ENCODE data around the gene SPRYD3.

The SPRYD3 gene

GRCh38 chr12:53047221-53048032, 31.8 kb downstream of the SPRYD3 start (continued):
- TF ChIP-seq, protein P1, sequence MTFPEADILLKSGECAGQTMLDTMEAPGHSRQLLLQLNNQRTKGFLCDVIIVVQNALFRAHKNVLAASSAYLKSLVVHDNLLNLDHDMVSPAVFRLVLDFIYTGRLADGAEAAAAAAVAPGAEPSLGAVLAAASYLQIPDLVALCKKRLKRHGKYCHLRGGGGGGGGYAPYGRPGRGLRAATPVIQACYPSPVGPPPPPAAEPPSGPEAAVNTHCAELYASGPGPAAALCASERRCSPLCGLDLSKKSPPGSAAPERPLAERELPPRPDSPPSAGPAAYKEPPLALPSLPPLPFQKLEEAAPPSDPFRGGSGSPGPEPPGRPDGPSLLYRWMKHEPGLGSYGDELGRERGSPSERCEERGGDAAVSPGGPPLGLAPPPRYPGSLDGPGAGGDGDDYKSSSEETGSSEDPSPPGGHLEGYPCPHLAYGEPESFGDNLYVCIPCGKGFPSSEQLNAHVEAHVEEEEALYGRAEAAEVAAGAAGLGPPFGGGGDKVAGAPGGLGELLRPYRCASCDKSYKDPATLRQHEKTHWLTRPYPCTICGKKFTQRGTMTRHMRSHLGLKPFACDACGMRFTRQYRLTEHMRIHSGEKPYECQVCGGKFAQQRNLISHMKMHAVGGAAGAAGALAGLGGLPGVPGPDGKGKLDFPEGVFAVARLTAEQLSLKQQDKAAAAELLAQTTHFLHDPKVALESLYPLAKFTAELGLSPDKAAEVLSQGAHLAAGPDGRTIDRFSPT (tag by site-specific recombination; IDR thresholded peaks at IDR 0.05): peak; percentile 45; the same call in 1 of the 2 replicates
- TF ChIP-seq ZNF433 (tag by site-specific recombination; IDR thresholded peaks at IDR 0.05; ENCODE audit: low read depth) (no peak), SP7 (tag by site-specific recombination; IDR thresholded peaks at IDR 0.05) (0 out of 2 replicates have a peak, but pooled peaks have one; percentile 15), KLF7 (tag by site-specific recombination; IDR thresholded peaks at IDR 0.05; ENCODE audit: borderline replicate concordance) (0 out of 2 replicates have a peak, but pooled peaks have one; percentile 61), EGR2 (tag by site-specific recombination; IDR thresholded peaks at IDR 0.05; ENCODE audit: low read depth) (peak; percentile 71), ZNF48 (tag by site-specific recombination; IDR thresholded peaks at IDR 0.05) (no peak), HOXC10 (CRISPR knock-in tag; IDR thresholded peaks at IDR 0.05) (no peak), ZBTB26 (tag by site-specific recombination; optimal IDR thresholded peaks at IDR 0.05) (peak; percentile 44), ZNF366 (tag by site-specific recombination; conservative IDR thresholded peaks at IDR 0.05) (peak; percentile 58), ZNF223 (tag by site-specific recombination; IDR thresholded peaks at IDR 0.05) (no peak), KLF1 (tag by site-specific recombination; IDR thresholded peaks at IDR 0.05) (peak; percentile 75), ZNF121 (tag by site-specific recombination; IDR thresholded peaks at IDR 0.05) (no peak), ZNF610 (tag by site-specific recombination; IDR thresholded peaks at IDR 0.05; ENCODE audit: borderline replicate concordance) (no peak), ZNF76 (tag by site-specific recombination; IDR thresholded peaks at IDR 0.05; ENCODE audit: borderline replicate concordance, low read depth) (peak; percentile 54; the same call in 1 of the 2 replicates)
- TF ChIP-seq, protein P2, sequence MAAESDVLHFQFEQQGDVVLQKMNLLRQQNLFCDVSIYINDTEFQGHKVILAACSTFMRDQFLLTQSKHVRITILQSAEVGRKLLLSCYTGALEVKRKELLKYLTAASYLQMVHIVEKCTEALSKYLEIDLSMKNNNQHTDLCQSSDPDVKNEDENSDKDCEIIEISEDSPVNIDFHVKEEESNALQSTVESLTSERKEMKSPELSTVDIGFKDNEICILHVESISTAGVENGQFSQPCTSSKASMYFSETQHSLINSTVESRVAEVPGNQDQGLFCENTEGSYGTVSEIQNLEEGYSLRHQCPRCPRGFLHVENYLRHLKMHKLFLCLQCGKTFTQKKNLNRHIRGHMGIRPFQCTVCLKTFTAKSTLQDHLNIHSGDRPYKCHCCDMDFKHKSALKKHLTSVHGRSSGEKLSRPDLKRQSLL (tag by site-specific recombination; IDR thresholded peaks at IDR 0.05): no peak

DNA sequence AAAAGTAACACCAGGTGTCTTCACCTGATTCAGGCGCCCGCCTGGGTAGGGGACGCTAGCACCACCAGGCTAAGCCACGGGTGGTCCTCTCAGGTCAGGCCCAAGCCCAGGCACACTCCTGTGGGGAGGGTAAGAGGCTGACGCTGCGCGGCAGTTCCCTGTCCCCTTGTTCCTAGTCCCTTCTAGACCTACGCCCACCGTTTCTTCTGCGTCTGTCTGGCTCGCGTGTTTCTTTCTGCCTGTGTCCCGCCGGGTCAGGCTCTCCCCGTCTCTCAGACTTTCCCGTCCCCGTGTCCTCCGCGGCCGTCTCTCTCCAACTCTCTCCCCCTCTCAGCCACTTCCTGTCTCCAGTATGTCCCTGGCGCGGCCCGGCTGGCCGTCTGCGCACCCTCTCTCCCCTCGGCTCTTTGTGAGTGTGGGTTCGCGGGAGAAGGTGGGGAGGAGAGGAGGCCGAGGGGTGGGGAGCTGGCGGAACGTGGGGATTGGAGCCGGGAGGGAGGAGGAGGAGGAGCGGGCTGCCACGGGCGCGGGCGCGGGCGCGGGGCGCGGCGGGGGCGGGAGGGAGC, 32.5 kb downstream of the SPRYD3 start:
- Histone ChIP-seq H3K4me3 (ENCODE audit: low read depth, low read length) (peak overlapping the region; percentile 65), H3K27ac (ENCODE audit: extremely low read depth, low read depth, low read length) (peak overlapping the region; percentile 84), H3K9me3 (ENCODE audit: control insufficient read depth, insufficient read depth, low read depth, low read length) (no peaks in the 10 kb centered on the region), H3K36me3 (ENCODE audit: control insufficient read depth in 2 of 2, insufficient read depth in 1 of 2, low read length in 2 of 2) (peaks cover 0 to 9% of the 10 kb centered on the region in 2 experiments; a peak in 1 of 3 replicates), H3K4me1 (ENCODE audit: control insufficient read depth, insufficient read depth, low read length) (peaks cover 29% of the 10 kb centered on the region)
- CTCF ChIA-PET: interaction anchor here (0.6 to 2.4 kb wide), 10 partner anchors 8 to 783 kb away, joined by 3 to 16 read pairs (median 4); no protein-coding TSS in a partner anchor
- POLR2A ChIA-PET: interaction anchor here (0.7 to 1.6 kb wide), 7 partner anchors 8 to 101 kb away, joined by 3 to 4 read pairs (median 4); partner anchors contain the start of gene SPRYD3
- TF ChIP-seq ZSCAN5A (tag by site-specific recombination; IDR thresholded peaks at IDR 0.05) (peak; percentile 45; the same call in 1 of the 2 replicates), ZNF10 (tag by site-specific recombination; IDR thresholded peaks at IDR 0.05) (peak; percentile 83; the same call in 1 of the 2 replicates), YY2 (tag by site-specific recombination; IDR thresholded peaks at IDR 0.05) (no peak), ZNF335 (tag by site-specific recombination; conservative IDR thresholded peaks at IDR 0.05) (peak; percentile 96), ZNF510 (tag by site-specific recombination; IDR thresholded peaks at IDR 0.05; ENCODE audit: insufficient replicate concordance) (no peak), ZBTB44 (tag by site-specific recombination; IDR thresholded peaks at IDR 0.05) (no peak), ZIC2 (tag by site-specific recombination; IDR thresholded peaks at IDR 0.05) (peak; percentile 87), ZSCAN23 (tag by site-specific recombination; IDR thresholded peaks at IDR 0.05) (no peak), ZNF692 (tag by site-specific recombination; IDR thresholded peaks at IDR 0.05) (peak; percentile 48), ZNF404 (tag by site-specific recombination; IDR thresholded peaks at IDR 0.05) (no peak), KLF7 (tag by site-specific recombination; IDR thresholded peaks at IDR 0.05; ENCODE audit: borderline replicate concordance) (peak; percentile 81), HOXD13 (CRISPR knock-in tag; IDR thresholded peaks at IDR 0.05; ENCODE audit: borderline replicate concordance) (no peak)
